ENCODE measurements around the gene KATNIP.
A peak's percentile ranks its signal among the peaks of the same experiment; 100 is the strongest.

The KATNIP gene

GRCh38 chr16:27549746-27550581, at the start of gene KATNIP, which contains the start of gene GTF3C1 (continued):
- peak; percentile 49; the same call in 1 of the 2 replicates for TF ChIP-seq ZNF518A (tag by site-specific recombination; conservative IDR thresholded peaks at IDR 0.05; ENCODE audit: low read depth)
- TF ChIP-seq ZNF26 (tag by site-specific recombination; IDR thresholded peaks at IDR 0.05) = no peak
- TF ChIP-seq ZNF140 (tag by site-specific recombination; IDR thresholded peaks at IDR 0.05) = no peak
- no peak for TF ChIP-seq KLF8 (tag by site-specific recombination; IDR thresholded peaks at IDR 0.05)
- TF ChIP-seq ZNF174 (tag by site-specific recombination; IDR thresholded peaks at IDR 0.05) = no peak
- peak; percentile 58; the same call in 1 of the 2 replicates for TF ChIP-seq ZBTB17 (tag by site-specific recombination; IDR thresholded peaks at IDR 0.05)
- no peak for TF ChIP-seq BCL11B (tag by site-specific recombination; IDR thresholded peaks at IDR 0.05; ENCODE audit: low read depth)
- TF ChIP-seq ZNF114 (tag by site-specific recombination; IDR thresholded peaks at IDR 0.05) = no peak
- TF ChIP-seq KLF10 (tag by site-specific recombination; IDR thresholded peaks at IDR 0.05) = no peak
- TF ChIP-seq ZNF629 (tag by site-specific recombination; IDR thresholded peaks at IDR 0.05) = peak; percentile 97
- peak; percentile 52 for TF ChIP-seq ZNF335 (tag by site-specific recombination; conservative IDR thresholded peaks at IDR 0.05)
- 0 out of 2 replicates have a peak, but pooled peaks have one; percentile 14 for TF ChIP-seq ZNF391 (tag by site-specific recombination; IDR thresholded peaks at IDR 0.05; ENCODE audit: borderline replicate concordance, low read depth)
- TF ChIP-seq ZNF560 (tag by site-specific recombination; IDR thresholded peaks at IDR 0.05; ENCODE audit: borderline replicate concordance) = no peak
- peak; percentile 51; the same call in 1 of the 2 replicates for TF ChIP-seq ZNF76 (tag by site-specific recombination; IDR thresholded peaks at IDR 0.05; ENCODE audit: borderline replicate concordance, low read depth)
- TF ChIP-seq ZBTB49 (tag by site-specific recombination; IDR thresholded peaks at IDR 0.05; ENCODE audit: low read depth) = no peak
- peak; percentile 86 for TF ChIP-seq ZBTB20 (tag by site-specific recombination; IDR thresholded peaks at IDR 0.05)
- no peak for TF ChIP-seq BCL11A (tag by site-specific recombination; IDR thresholded peaks at IDR 0.05; ENCODE audit: low read depth)
- peak; percentile 50; the same call in 1 of the 2 replicates for TF ChIP-seq ZBTB6 (tag by site-specific recombination; IDR thresholded peaks at IDR 0.05)
- peak; percentile 45; the same call in 1 of the 2 replicates for TF ChIP-seq ZNF2 (tag by site-specific recombination; IDR thresholded peaks at IDR 0.05)
- no peak for TF ChIP-seq TRIM28 (IDR thresholded peaks at IDR 0.05; ENCODE audit: borderline replicate concordance, low read length)
- peak; percentile 87 for TF ChIP-seq ZNF341 (tag by site-specific recombination; IDR thresholded peaks at IDR 0.05; ENCODE audit: low read depth)
- peak; percentile 92 for TF ChIP-seq ZBTB11 (tag by site-specific recombination; conservative IDR thresholded peaks at IDR 0.05; ENCODE audit: low read depth)
- no peak for TF ChIP-seq ZBTB1 (tag by site-specific recombination; IDR thresholded peaks at IDR 0.05)
- TF ChIP-seq ZNF777 (tag by site-specific recombination; IDR thresholded peaks at IDR 0.05; ENCODE audit: borderline replicate concordance) = no peak
- TF ChIP-seq ZBTB48 (tag by site-specific recombination; IDR thresholded peaks at IDR 0.05) = peak; percentile 68; the same call in 1 of the 2 replicates

Measured in HEK293 (cell line).